Heart left ventricle (tissue), 16 donors: ENCODE results near the gene ABCB4. TPM values are rescaled to one million over a fixed set of nuclear protein-coding genes. Genes with fewer than 3 reads are reported as not detected.

Experiments used
- ATAC-seq, 4 donors: fragments of 200-7000 bp; cut with Tn5 transposase; one replicate each; pipeline ENCODE4 v1.9.1; 2020 to 2022; ENCODE audit warnings: moderate library complexity in 4 of 4, mild to moderate bottlenecking in 3 of 4, moderate number of reproducible peaks in 1 of 4
- DNase-seq, 5 donors: peaks; one replicate each; pipeline ENCODE4 v3.0.0-alpha.2; 2020
- H3K27ac ChIP-seq, 12 donors: fragments of 200-600 bp; sonication (generic) in 4 of 12; one replicate each; pipeline versions ENCODE4 v1.5.0 to v1.8.0; 2016 to 2022; ENCODE audit warnings: mild to moderate bottlenecking in 2 of 12
- H3K27me3 ChIP-seq, 9 donors: fragments of 200-600 bp; sonication (generic) in 2 of 9; one replicate each; pipeline versions ENCODE4 v1.5.1 to v1.8.0; 2016 to 2022; ENCODE audit warnings: mild to moderate bottlenecking in 3 of 9
- H3K36me3 ChIP-seq, 9 donors: fragments of 200-600 bp; sonication (generic) in 2 of 9; one replicate each; pipeline versions ENCODE4 v1.5.0 to v1.8.0; 2018 to 2022; ENCODE audit warnings: mild to moderate bottlenecking in 2 of 9
- H3K4me1 ChIP-seq, 12 donors: fragments of 200-600 bp; sonication (generic) in 4 of 12; one replicate each; pipeline versions ENCODE4 v1.5.0 to v1.8.0; 2016 to 2022; ENCODE audit warnings: mild to moderate bottlenecking in 3 of 12
- H3K4me3 ChIP-seq, 12 donors: fragments of 200-600 bp; sonication (generic) in 4 of 12; one replicate each; pipeline versions ENCODE4 v1.5.0 to v1.8.0; 2017 to 2022; ENCODE audit warnings: mild to moderate bottlenecking in 9 of 12, moderate library complexity in 4 of 12
- H3K9me3 ChIP-seq, 12 donors: fragments of 200-600 bp; sonication (generic) in 4 of 12; one replicate each; pipeline versions ENCODE4 v1.5.0 to v1.8.0; 2016 to 2022; ENCODE audit warnings: mild to moderate bottlenecking in 1 of 12
- CTCF ChIP-seq, 12 donors: fragments of 200-600 bp; sonication (generic) in 4 of 12; IDR thresholded peaks; one replicate each; pipeline versions ENCODE4 v1.5.0 to v1.8.0; 2018 to 2022; ENCODE audit warnings: antibody characterized with exemption in 12 of 12, mild to moderate bottlenecking in 5 of 12
- POLR2A ChIP-seq, 2 donors: fragments of 450-650 bp; IDR thresholded peaks; one replicate each; pipeline ENCODE4 v1.6.1; 2017; ENCODE audit warnings: antibody characterized with exemption in 2 of 2, mild to moderate bottlenecking in 2 of 2, moderate library complexity in 2 of 2
- WGBS, 4 donors: extraction: QIAGEN DNeasy Blood & Tissue Kit in 2 of 4; methylation state at CpG; one replicate each; pipeline versions ENCODE4 v1.1.5 to v1.1.7; 2013 to 2018; 5-methylcytosine and 5-hydroxymethylcytosine counted together
- intact Hi-C, 10 donors: fragments of 100-400 bp; cut with DNase I; formaldehyde crosslinking; loops; one replicate each; pipeline versions ENCODE4 v1.11.1 to v1.14.2; 2022
- polyA plus RNA-seq, 2 donors: library from polyadenylated mRNA; stranded (reverse); fragments of 200-250 nt; gene quantifications; one replicate each; pipeline ENCODE4 v1.2.3, GENCODE V29; 2013
- total RNA-seq, 9 donors: library from RNA; depleted of rRNA in 2 of 9; stranded (reverse); fragments of >200 nt in 2 of 9; fragmentation: NEBNext Ultra II Directional in 3 of 9; extraction: Animal tissue kit (Norgen Biotek cat#: 25700) in 3 of 9; gene quantifications; one replicate each; pipeline versions ENCODE4 v1.1.0 to v1.2.4, GENCODE V29; 2016 to 2023
- donor health status: ischemic (EF 13 %, LVEDD 7.1; RV severe dilation, severe dysfunction).
- donor health status: healthy with polysubstance abuse.
- donor health status: DM: no; HTN: yes; CAD: no.
- donor health status: DM: no; HTN: no; CAD: no.
- donor health status: ischemic (EF 25% LVEDD 6.9; RV normal size, moderate dysfunction).
- donor health status: ischemic (EF 25% LVEDD 5.7; RV mildly dilated, moderate dysfunction).
- donor health status: healthy.
- donor health status: DM: yes; HTN: yes; CAD: no.
- donor health status: ischemic (EF 35%, LVEDD 5.7; RV mildly dilated, moderate dysfunction).
- donor health status: nonischemic (EF 11% LVEDD 7.7; RV severe dilation, severe dysfunction).
- donor health status: DM: yes; HTN: yes; CAD: no.
- donor health status: PGD.
- donor health status: ischemic (EF 29% LVEDD 5.4; RV normal size, mild dysfunction).
- donor health status: nonischemic (EF 23%, LVEDD 6.1; RV moderate dilation, normal function).

The ABCB4 gene
- total and polyA plus RNA-seq, 11 donors = 0.87 to 9.6 (median 6.8) TPM

DNA sequence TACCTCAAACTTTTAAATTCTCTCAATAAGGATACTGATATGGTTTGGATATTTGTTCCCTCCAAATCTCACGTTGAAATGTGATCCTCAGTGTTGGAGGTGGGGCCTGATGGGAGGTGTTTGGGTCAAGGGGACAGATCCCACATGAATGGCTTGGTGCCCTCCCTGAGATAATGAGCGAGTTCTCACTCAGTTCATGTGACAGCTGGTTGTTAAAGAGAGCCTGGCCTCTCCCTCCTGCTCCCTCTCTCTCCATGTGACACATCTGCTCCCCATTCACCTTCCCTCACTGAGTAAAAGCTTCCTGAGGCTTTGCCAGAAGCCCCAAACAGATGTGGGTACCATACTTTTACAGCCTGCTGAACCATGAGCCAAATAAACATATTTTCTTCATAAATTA, 19.2 kb downstream of the ABCB4 start:
- Histone ChIP-seq H3K27ac (no peak overlapping the region), H3K27me3 (no peaks in the 10 kb centered on the region), H3K36me3 (peaks cover 0 to 10% (median 0%) of the 10 kb centered on the region in 9 donors), H3K4me3 (no peak overlapping the region), H3K4me1 (no peaks in the 10 kb centered on the region), H3K9me3 (no peaks in the 10 kb centered on the region)
- intact Hi-C loops = no loop called here
- TF ChIP-seq CTCF (IDR thresholded peaks at IDR 0.05) (no peak), POLR2A (IDR thresholded peaks at IDR 0.05) (no peak)
- ATAC-seq (peak in 2 of 4 donors; percentile 66 to 72), DNase-seq (peak in 1 of 5 donors; percentile 19)
- WGBS, 4 donors = 10 to 14% (median 12%) methylated on average over 2 of the region's 2 CpGs

DNA sequence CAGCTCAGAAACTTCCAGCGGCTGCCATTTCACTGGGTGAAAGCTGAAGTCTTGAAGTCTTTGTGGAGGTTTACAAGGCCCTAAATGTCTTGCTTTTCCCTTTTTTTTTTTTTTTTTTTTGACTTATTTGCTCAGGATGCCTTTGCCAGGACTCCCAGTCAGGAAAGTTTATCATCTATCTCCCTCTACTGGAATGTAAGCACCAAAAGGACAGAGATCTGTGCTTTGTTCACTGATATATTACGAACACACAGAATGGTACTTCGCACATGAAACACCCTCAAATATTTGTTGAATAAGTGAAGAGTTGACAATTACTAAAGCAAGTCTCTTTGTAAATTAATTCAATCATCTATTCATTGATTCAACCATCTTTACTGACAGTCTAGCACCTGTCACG, 23.2 kb downstream of the ABCB4 start:
- Histone ChIP-seq H3K4me3 (no peak overlapping the region), H3K27ac (no peak overlapping the region), H3K36me3 (peaks cover 0 to 16% (median 0%) of the 10 kb centered on the region in 9 donors), H3K27me3 (no peaks in the 10 kb centered on the region), H3K4me1 (no peaks in the 10 kb centered on the region), H3K9me3 (no peaks in the 10 kb centered on the region)
- DNase-seq (no peak), ATAC-seq (no peak)
- intact Hi-C loops = no loop called here
- 85 to 90% (median 87%) methylated on average over 4 of the region's 4 CpGs for WGBS, 4 donors
- no peak for TF ChIP-seq POLR2A (IDR thresholded peaks at IDR 0.05)
- TF ChIP-seq CTCF (IDR thresholded peaks at IDR 0.05) = no peak

DNA sequence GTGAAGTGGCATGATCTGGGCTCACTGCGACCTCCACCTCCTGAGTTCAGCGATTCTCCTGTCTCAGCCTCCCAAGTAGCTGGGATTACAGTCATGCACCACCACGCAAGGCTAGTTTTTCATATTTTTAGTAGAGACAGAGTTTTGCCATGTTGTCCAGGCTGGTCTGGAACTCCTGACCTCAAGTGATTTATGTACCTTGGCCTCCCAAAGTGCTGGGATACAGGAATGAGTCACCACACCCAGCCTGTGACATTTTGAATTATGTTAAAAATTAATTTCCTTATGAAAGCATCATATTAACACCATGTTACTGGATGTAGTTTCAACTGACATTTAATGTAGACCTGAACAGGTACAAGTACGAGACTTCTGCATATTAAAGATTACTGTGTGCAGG, 24.3 kb downstream of the ABCB4 start:
- Histone ChIP-seq H3K27me3 (no peaks in the 10 kb centered on the region), H3K9me3 (no peaks in the 10 kb centered on the region), H3K27ac (no peak overlapping the region), H3K4me3 (no peak overlapping the region), H3K4me1 (no peaks in the 10 kb centered on the region), H3K36me3 (peaks cover 0 to 21% (median 0%) of the 10 kb centered on the region in 9 donors)
- WGBS, 4 donors = 85 to 91% (median 88%) methylated on average over 4 of the region's 4 CpGs
- intact Hi-C loops = no loop called here
- ATAC-seq = no peak
- no peak for DNase-seq
- TF ChIP-seq CTCF (IDR thresholded peaks at IDR 0.05) (no peak), POLR2A (IDR thresholded peaks at IDR 0.05) (no peak)

- Histone ChIP-seq H3K27me3 (no peaks in the 10 kb centered on the region), H3K9me3 (no peaks in the 10 kb centered on the region), H3K36me3 (peaks cover 0 to 26% (median 0%) of the 10 kb centered on the region in 9 donors), H3K4me1 (no peaks in the 10 kb centered on the region), H3K27ac (no peak overlapping the region), H3K4me3 (no peak overlapping the region)
- no peak for TF ChIP-seq POLR2A (IDR thresholded peaks at IDR 0.05)
- no peak for TF ChIP-seq CTCF (IDR thresholded peaks at IDR 0.05)
- DNase-seq = no peak
- ATAC-seq = no peak
- 70 to 83% (median 78%) methylated on average over 1 of the region's 1 CpG for WGBS, 4 donors
- intact Hi-C loops = no loop called here
These were observed 24.8 kb downstream of the ABCB4 start for GRCh38 chr7:87450706-87451105.
